GM19467 (cell line): Measurements from ENCODE around the gene SLC24A5.

Source experiments
- ATAC-seq: cut with Tn5 transposase; IDR thresholded peaks from one replicate; pipeline ENCODE4 v1.9.1; 2021; ENCODE audit warnings: mild to moderate bottlenecking, moderate library complexity; ENCODE audit not compliant: unreplicated experiment

Gene SLC24A5

GRCh38 chr15:48120745-48121144 is at the start of gene SLC24A5:
Gene SLC24A5, plus strand, starts transcription at chr15:48120990. Its CDS starts 55 bp downstream, at chr15:48121045.
- no peak for ATAC-seq

GRCh38 chr15:48072941-48073340 is 47.8 kb upstream of the SLC24A5 start:
- ATAC-seq = no peak

GRCh38 chr15:48073881-48074280 is 46.9 kb upstream of the SLC24A5 start:
- ATAC-seq = no peak

GRCh38 chr15:48076454-48076853 is 44.3 kb upstream of the SLC24A5 start:
- no peak for ATAC-seq

GRCh38 chr15:48077616-48078184 is 43.1 kb upstream of the SLC24A5 start:
- no peak for ATAC-seq

- no peak for ATAC-seq
These were observed 35.8 kb upstream of the SLC24A5 start for GRCh38 chr15:48084759-48085590.

GRCh38 chr15:48085591-48085930 is 35.2 kb upstream of the SLC24A5 start:
- ATAC-seq = no peak

- no peak for ATAC-seq
These were observed 34.7 kb upstream of the SLC24A5 start for GRCh38 chr15:48086133-48086532.

GRCh38 chr15:48086576-48086975 is 34.2 kb upstream of the SLC24A5 start:
- no peak for ATAC-seq

GRCh38 chr15:48087844-48088243 is 32.9 kb upstream of the SLC24A5 start:
- no peak for ATAC-seq

GRCh38 chr15:48089702-48090101 is 31.1 kb upstream of the SLC24A5 start:
- ATAC-seq = no peak

GRCh38 chr15:48090115-48090514 is 30.7 kb upstream of the SLC24A5 start:
- ATAC-seq = no peak

- ATAC-seq = no peak
These were observed 30.1 kb upstream of the SLC24A5 start for GRCh38 chr15:48090666-48091065.

GRCh38 chr15:48091522-48091921 is 29.3 kb upstream of the SLC24A5 start:
- no peak for ATAC-seq

- peak; percentile 94 for ATAC-seq
These were observed 24.4 kb upstream of the SLC24A5 start for GRCh38 chr15:48096355-48096786.

- ATAC-seq = no peak
These were observed 24.0 kb upstream of the SLC24A5 start for GRCh38 chr15:48096813-48097212.

- no peak for ATAC-seq
These were observed 23.5 kb upstream of the SLC24A5 start for GRCh38 chr15:48097264-48097663.

GRCh38 chr15:48101376-48101961 is 19.3 kb upstream of the SLC24A5 start:
- no peak for ATAC-seq

GRCh38 chr15:48102167-48102566 is 18.6 kb upstream of the SLC24A5 start:
- ATAC-seq = no peak

GRCh38 chr15:48103647-48104046 is 17.1 kb upstream of the SLC24A5 start:
- ATAC-seq = no peak

GRCh38 chr15:48105936-48106335 is 14.9 kb upstream of the SLC24A5 start:
- ATAC-seq = no peak

- no peak for ATAC-seq
These were observed 11.6 kb upstream of the SLC24A5 start for GRCh38 chr15:48109212-48109611.
